ENCODE data around the gene POLR2E. TPM values are rescaled to one million over a fixed set of nuclear protein-coding genes. Genes with fewer than 3 reads are reported as not detected.

The POLR2E gene
- total and polyA plus RNA-seq, 2 of the 13 experiments (the other 11 are each of a cell fraction or from before 2014, with no cell fraction given), result 140 to 272 TPM

DNA sequence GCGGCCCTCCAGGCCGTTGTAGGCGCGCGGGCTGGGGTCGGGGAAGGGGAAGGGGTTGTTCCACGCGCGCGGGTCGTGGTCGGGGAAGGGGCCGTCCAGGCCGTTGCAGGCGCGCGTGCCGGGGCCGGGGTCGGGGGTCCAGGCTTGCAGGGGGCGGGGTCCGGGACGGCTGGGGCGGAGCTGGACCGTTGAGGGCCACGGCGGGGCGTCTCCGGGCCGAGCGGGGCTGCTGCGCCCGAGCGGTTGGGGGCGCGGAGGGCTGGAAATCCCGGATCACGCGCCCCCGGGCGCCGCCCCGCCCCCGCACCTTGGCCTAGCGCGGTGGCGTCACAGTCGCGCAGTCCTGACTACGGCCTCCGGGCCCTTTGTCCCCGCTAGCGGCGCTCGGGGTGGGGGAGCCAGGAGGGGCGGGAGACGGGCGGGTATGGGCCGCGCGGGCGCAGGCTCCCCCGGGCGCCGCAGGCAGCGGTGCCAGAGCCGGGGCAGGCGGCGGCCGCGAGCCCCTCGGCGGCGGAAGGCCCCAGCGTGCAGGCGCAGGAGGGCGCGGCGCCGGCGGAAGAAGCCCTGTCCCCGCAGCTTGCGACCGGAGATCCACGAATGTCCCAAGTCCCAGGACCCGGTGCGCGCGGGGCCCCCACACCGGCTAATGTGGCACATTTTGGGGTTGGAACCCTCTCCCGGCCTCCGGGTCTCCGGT lies 9.3 kb upstream of the POLR2E start (continued):
- TF ChIP-seq, protein P1, sequence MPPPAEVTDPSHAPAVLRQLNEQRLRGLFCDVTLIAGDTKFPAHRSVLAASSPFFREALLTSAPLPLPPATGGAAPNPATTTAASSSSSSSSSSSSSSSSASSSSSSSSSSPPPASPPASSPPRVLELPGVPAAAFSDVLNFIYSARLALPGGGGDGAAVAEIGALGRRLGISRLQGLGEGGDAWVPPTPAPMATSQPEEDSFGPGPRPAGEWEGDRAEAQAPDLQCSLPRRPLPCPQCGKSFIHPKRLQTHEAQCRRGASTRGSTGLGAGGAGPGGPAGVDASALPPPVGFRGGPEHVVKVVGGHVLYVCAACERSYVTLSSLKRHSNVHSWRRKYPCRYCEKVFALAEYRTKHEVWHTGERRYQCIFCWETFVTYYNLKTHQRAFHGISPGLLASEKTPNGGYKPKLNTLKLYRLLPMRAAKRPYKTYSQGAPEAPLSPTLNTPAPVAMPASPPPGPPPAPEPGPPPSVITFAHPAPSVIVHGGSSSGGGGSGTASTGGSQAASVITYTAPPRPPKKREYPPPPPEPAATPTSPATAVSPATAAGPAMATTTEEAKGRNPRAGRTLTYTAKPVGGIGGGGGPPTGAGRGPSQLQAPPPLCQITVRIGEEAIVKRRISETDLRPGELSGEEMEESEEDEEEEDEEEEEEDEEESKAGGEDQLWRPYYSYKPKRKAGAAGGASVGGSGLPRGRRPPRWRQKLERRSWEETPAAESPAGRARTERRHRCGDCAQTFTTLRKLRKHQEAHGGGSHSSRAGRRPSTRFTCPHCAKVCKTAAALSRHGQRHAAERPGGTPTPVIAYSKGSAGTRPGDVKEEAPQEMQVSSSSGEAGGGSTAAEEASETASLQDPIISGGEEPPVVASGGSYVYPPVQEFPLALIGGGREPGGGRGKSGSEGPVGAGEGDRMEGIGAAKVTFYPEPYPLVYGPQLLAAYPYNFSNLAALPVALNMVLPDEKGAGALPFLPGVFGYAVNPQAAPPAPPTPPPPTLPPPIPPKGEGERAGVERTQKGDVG (CRISPR knock-in tag; IDR thresholded peaks at IDR 0.05; ENCODE audit: borderline replicate concordance), result no peak
- TF ChIP-seq, protein P2, sequence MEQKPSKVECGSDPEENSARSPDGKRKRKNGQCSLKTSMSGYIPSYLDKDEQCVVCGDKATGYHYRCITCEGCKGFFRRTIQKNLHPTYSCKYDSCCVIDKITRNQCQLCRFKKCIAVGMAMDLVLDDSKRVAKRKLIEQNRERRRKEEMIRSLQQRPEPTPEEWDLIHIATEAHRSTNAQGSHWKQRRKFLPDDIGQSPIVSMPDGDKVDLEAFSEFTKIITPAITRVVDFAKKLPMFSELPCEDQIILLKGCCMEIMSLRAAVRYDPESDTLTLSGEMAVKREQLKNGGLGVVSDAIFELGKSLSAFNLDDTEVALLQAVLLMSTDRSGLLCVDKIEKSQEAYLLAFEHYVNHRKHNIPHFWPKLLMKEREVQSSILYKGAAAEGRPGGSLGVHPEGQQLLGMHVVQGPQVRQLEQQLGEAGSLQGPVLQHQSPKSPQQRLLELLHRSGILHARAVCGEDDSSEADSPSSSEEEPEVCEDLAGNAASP (CRISPR knock-in tag; IDR thresholded peaks at IDR 0.05; ENCODE audit: borderline replicate concordance), result no peak
- TF ChIP-seq HHEX (CRISPR knock-in tag; IDR thresholded peaks at IDR 0.05), result no peak
- TF ChIP-seq ZNF737 (CRISPR knock-in tag; IDR thresholded peaks at IDR 0.05; ENCODE audit: borderline replicate concordance), result no peak
- TF ChIP-seq FOXK1 (CRISPR knock-in tag; IDR thresholded peaks at IDR 0.05; ENCODE audit: borderline replicate concordance, low read depth), result no peak
- TF ChIP-seq, protein P3, sequence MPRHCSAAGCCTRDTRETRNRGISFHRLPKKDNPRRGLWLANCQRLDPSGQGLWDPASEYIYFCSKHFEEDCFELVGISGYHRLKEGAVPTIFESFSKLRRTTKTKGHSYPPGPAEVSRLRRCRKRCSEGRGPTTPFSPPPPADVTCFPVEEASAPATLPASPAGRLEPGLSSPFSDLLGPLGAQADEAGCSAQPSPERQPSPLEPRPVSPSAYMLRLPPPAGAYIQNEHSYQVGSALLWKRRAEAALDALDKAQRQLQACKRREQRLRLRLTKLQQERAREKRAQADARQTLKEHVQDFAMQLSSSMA (CRISPR knock-in tag; IDR thresholded peaks at IDR 0.05), result no peak
- no peak for TF ChIP-seq CREB3 (CRISPR knock-in tag; IDR thresholded peaks at IDR 0.05)
- peak; percentile 30 for TF ChIP-seq HES4 (CRISPR knock-in tag; IDR thresholded peaks at IDR 0.05; ENCODE audit: borderline replicate concordance)
- TF ChIP-seq ZNF367 (CRISPR knock-in tag; IDR thresholded peaks at IDR 0.05; ENCODE audit: borderline replicate concordance), result no peak
- no peak for TF ChIP-seq THAP9 (CRISPR knock-in tag; IDR thresholded peaks at IDR 0.05; ENCODE audit: borderline replicate concordance)
- TF ChIP-seq, protein P4, sequence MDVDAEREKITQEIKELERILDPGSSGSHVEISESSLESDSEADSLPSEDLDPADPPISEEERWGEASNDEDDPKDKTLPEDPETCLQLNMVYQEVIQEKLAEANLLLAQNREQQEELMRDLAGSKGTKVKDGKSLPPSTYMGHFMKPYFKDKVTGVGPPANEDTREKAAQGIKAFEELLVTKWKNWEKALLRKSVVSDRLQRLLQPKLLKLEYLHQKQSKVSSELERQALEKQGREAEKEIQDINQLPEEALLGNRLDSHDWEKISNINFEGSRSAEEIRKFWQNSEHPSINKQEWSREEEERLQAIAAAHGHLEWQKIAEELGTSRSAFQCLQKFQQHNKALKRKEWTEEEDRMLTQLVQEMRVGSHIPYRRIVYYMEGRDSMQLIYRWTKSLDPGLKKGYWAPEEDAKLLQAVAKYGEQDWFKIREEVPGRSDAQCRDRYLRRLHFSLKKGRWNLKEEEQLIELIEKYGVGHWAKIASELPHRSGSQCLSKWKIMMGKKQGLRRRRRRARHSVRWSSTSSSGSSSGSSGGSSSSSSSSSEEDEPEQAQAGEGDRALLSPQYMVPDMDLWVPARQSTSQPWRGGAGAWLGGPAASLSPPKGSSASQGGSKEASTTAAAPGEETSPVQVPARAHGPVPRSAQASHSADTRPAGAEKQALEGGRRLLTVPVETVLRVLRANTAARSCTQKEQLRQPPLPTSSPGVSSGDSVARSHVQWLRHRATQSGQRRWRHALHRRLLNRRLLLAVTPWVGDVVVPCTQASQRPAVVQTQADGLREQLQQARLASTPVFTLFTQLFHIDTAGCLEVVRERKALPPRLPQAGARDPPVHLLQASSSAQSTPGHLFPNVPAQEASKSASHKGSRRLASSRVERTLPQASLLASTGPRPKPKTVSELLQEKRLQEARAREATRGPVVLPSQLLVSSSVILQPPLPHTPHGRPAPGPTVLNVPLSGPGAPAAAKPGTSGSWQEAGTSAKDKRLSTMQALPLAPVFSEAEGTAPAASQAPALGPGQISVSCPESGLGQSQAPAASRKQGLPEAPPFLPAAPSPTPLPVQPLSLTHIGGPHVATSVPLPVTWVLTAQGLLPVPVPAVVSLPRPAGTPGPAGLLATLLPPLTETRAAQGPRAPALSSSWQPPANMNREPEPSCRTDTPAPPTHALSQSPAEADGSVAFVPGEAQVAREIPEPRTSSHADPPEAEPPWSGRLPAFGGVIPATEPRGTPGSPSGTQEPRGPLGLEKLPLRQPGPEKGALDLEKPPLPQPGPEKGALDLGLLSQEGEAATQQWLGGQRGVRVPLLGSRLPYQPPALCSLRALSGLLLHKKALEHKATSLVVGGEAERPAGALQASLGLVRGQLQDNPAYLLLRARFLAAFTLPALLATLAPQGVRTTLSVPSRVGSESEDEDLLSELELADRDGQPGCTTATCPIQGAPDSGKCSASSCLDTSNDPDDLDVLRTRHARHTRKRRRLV (CRISPR knock-in tag; IDR thresholded peaks at IDR 0.05), result no peak
- no peak for TF ChIP-seq RELA (CRISPR knock-in tag; IDR thresholded peaks at IDR 0.05)
- TF ChIP-seq SNAI1 (CRISPR knock-in tag; IDR thresholded peaks at IDR 0.05; ENCODE audit: borderline replicate concordance), result 0 out of 2 replicates have a peak, but pooled peaks have one; percentile 33
